Esophagus muscularis mucosa (tissue), 4 donors: Measurements from ENCODE around the gene UBXN7.

Experiments used
- EP300 ChIP-seq: sonication (generic); formaldehyde crosslinking; IDR thresholded peaks from one replicate; pipeline ENCODE4 v1.6.1; 2017; ENCODE audit warnings: antibody characterized with exemption
- POLR2A ChIP-seq: fragments of 450-650 bp; IDR thresholded peaks from one replicate; pipeline ENCODE4 v1.6.1; 2017; ENCODE audit warnings: antibody characterized with exemption, moderate library complexity, mild to moderate bottlenecking, low read depth
- POLR2AphosphoS5 ChIP-seq, 2 donors: sonication (generic); formaldehyde crosslinking; IDR thresholded peaks; one replicate each; pipeline ENCODE4 v1.6.1; 2017; ENCODE audit warnings: antibody characterized with exemption in 2 of 2
- TF ChIP-seq, protein P1 (sequence below), 3 experiments: fragments of 200-600 bp in 2 of 3; fragments of 450-650 bp in 1 of 3; sonication (generic) in 2 of 3; IDR thresholded peaks; one replicate each; pipeline ENCODE4 v1.5.1; 2017 to 2019; ENCODE audit warnings: antibody characterized with exemption in 3 of 3, mild to moderate bottlenecking in 2 of 3, moderate library complexity in 1 of 3

GRCh38 chr3:196315821-196316220, 116.4 kb downstream of the UBXN7 start:
- TF ChIP-seq POLR2AphosphoS5 (IDR thresholded peaks at IDR 0.05) (no peak), EP300 (no peak), POLR2A (no peak)
- TF ChIP-seq, protein P1, sequence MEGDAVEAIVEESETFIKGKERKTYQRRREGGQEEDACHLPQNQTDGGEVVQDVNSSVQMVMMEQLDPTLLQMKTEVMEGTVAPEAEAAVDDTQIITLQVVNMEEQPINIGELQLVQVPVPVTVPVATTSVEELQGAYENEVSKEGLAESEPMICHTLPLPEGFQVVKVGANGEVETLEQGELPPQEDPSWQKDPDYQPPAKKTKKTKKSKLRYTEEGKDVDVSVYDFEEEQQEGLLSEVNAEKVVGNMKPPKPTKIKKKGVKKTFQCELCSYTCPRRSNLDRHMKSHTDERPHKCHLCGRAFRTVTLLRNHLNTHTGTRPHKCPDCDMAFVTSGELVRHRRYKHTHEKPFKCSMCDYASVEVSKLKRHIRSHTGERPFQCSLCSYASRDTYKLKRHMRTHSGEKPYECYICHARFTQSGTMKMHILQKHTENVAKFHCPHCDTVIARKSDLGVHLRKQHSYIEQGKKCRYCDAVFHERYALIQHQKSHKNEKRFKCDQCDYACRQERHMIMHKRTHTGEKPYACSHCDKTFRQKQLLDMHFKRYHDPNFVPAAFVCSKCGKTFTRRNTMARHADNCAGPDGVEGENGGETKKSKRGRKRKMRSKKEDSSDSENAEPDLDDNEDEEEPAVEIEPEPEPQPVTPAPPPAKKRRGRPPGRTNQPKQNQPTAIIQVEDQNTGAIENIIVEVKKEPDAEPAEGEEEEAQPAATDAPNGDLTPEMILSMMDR (IDR thresholded peaks at IDR 0.05): no peak
